ENCODE results near the gene LIN37.
A peak's percentile ranks its signal among the peaks of the same experiment; 100 is the strongest.
"Not testable (repeated sequence)": the region's sequence is repeated elsewhere in the genome, so short reads cannot be mapped to it uniquely, and the experiment has no call there.

The LIN37 gene

GRCh38 chr19:35719402-35720162 lies 28.8 kb upstream of the LIN37 start:
- TF ChIP-seq POLR2A (IDR thresholded peaks at IDR 0.05; ENCODE audit: low read depth, low read length), result no peak
- no peak for TF ChIP-seq SPI1 (IDR thresholded peaks at IDR 0.05; ENCODE audit: low read depth, low read length)
- TF ChIP-seq POU2F2 (IDR thresholded peaks at IDR 0.05; ENCODE audit: low read depth, low read length), result no peak
- TF ChIP-seq PAX5 (IDR thresholded peaks at IDR 0.05; ENCODE audit: insufficient read depth, low read length, severe bottlenecking), result no peak
- no peak for TF ChIP-seq POLR2AphosphoS5 (IDR thresholded peaks at IDR 0.05; ENCODE audit: low read depth, low read length)
- no peak for TF ChIP-seq TAF1 (IDR thresholded peaks at IDR 0.05; ENCODE audit: low read depth, low read length)
- FAIRE-seq, result no peak
- no peak for DNase-seq (ENCODE audit: insufficient read length, low spot score)

- TF ChIP-seq POU2F2 (IDR thresholded peaks at IDR 0.05; ENCODE audit: low read depth, low read length), result no peak
- TF ChIP-seq POLR2AphosphoS5 (IDR thresholded peaks at IDR 0.05; ENCODE audit: low read depth, low read length), result no peak
- TF ChIP-seq SPI1 (IDR thresholded peaks at IDR 0.05; ENCODE audit: low read depth, low read length), result no peak
- no peak for TF ChIP-seq TAF1 (IDR thresholded peaks at IDR 0.05; ENCODE audit: low read depth, low read length)
- no peak for TF ChIP-seq POLR2A (IDR thresholded peaks at IDR 0.05; ENCODE audit: low read depth, low read length)
- TF ChIP-seq PAX5 (IDR thresholded peaks at IDR 0.05; ENCODE audit: insufficient read depth, low read length, severe bottlenecking), result no peak
- DNase-seq (ENCODE audit: insufficient read length, low spot score), result no peak
- no peak for FAIRE-seq
These were observed 28.2 kb upstream of the LIN37 start for GRCh38 chr19:35720163-35720524.

- DNase-seq (ENCODE audit: insufficient read length, low spot score) (no peak), FAIRE-seq (no peak)
- no peak for TF ChIP-seq SPI1 (IDR thresholded peaks at IDR 0.05; ENCODE audit: low read depth, low read length)
- peak; percentile 39; the same call in 1 of the 2 replicates for TF ChIP-seq POLR2A (IDR thresholded peaks at IDR 0.05; ENCODE audit: low read depth, low read length)
These were observed 27.7 kb upstream of the LIN37 start for GRCh38 chr19:35720648-35721047.

- TF ChIP-seq TAF1 (IDR thresholded peaks at IDR 0.05; ENCODE audit: low read depth, low read length), result no peak
- FAIRE-seq, result no peak
- DNase-seq (ENCODE audit: insufficient read length, low spot score), result no peak
These were observed 27.0 kb upstream of the LIN37 start for GRCh38 chr19:35721374-35721773.

GRCh38 chr19:35722461-35722860 lies 25.9 kb upstream of the LIN37 start:
- no peak for TF ChIP-seq TAF1 (IDR thresholded peaks at IDR 0.05; ENCODE audit: low read depth, low read length)
- no peak; the same call in 1 of the 2 replicates for TF ChIP-seq POLR2AphosphoS5 (IDR thresholded peaks at IDR 0.05; ENCODE audit: low read depth, low read length)
- no peak for TF ChIP-seq SPI1 (IDR thresholded peaks at IDR 0.05; ENCODE audit: low read depth, low read length)
- TF ChIP-seq POU2F2 (IDR thresholded peaks at IDR 0.05; ENCODE audit: low read depth, low read length), result no peak
- no peak for TF ChIP-seq POLR2A (IDR thresholded peaks at IDR 0.05; ENCODE audit: low read depth, low read length)
- TF ChIP-seq PAX5 (IDR thresholded peaks at IDR 0.05; ENCODE audit: insufficient read depth, low read length, severe bottlenecking), result no peak
- FAIRE-seq (no peak), DNase-seq (ENCODE audit: insufficient read length, low spot score) (no peak)

- FAIRE-seq, result no peak
These were observed 25.5 kb upstream of the LIN37 start for GRCh38 chr19:35722897-35723296.

GRCh38 chr19:35723671-35724070 lies 24.7 kb upstream of the LIN37 start:
- FAIRE-seq (no peak), DNase-seq (ENCODE audit: insufficient read length, low spot score) (no peak)
- no peak for TF ChIP-seq POU2F2 (IDR thresholded peaks at IDR 0.05; ENCODE audit: low read depth, low read length)
- TF ChIP-seq POLR2AphosphoS5 (IDR thresholded peaks at IDR 0.05; ENCODE audit: low read depth, low read length), result no peak
- no peak for TF ChIP-seq POLR2A (IDR thresholded peaks at IDR 0.05; ENCODE audit: low read depth, low read length)
- no peak for TF ChIP-seq TAF1 (IDR thresholded peaks at IDR 0.05; ENCODE audit: low read depth, low read length)
- no peak for TF ChIP-seq PAX5 (IDR thresholded peaks at IDR 0.05; ENCODE audit: insufficient read depth, low read length, severe bottlenecking)
- no peak for TF ChIP-seq SPI1 (IDR thresholded peaks at IDR 0.05; ENCODE audit: low read depth, low read length)

More at GRCh38 chr19:35722897-35723296, 25.5 kb upstream of the LIN37 start:
- TF ChIP-seq TAF1 (IDR thresholded peaks at IDR 0.05; ENCODE audit: low read depth, low read length) (no peak), POLR2A (IDR thresholded peaks at IDR 0.05; ENCODE audit: low read depth, low read length) (no peak), POU2F2 (IDR thresholded peaks at IDR 0.05; ENCODE audit: low read depth, low read length) (no peak), POLR2AphosphoS5 (IDR thresholded peaks at IDR 0.05; ENCODE audit: low read depth, low read length) (no peak; the same call in 1 of the 2 replicates), SPI1 (IDR thresholded peaks at IDR 0.05; ENCODE audit: low read depth, low read length) (no peak), PAX5 (IDR thresholded peaks at IDR 0.05; ENCODE audit: insufficient read depth, low read length, severe bottlenecking) (no peak)
- no peak for DNase-seq (ENCODE audit: insufficient read length, low spot score)

- not testable (repeated sequence) for FAIRE-seq; DNase-seq (ENCODE audit: insufficient read length, low spot score)
These were observed 24.2 kb upstream of the LIN37 start for GRCh38 chr19:35724132-35724531.

GRCh38 chr19:35724560-35724959 lies 23.8 kb upstream of the LIN37 start:
- no peak for DNase-seq (ENCODE audit: insufficient read length, low spot score)

GRCh38 chr19:35725216-35725861 lies 23.0 kb upstream of the LIN37 start:
- DNase-seq (ENCODE audit: insufficient read length, low spot score), result no peak
- TF ChIP-seq POLR2AphosphoS5 (IDR thresholded peaks at IDR 0.05; ENCODE audit: low read depth, low read length) (no peak), SPI1 (IDR thresholded peaks at IDR 0.05; ENCODE audit: low read depth, low read length) (no peak), POU2F2 (IDR thresholded peaks at IDR 0.05; ENCODE audit: low read depth, low read length) (no peak), PAX5 (IDR thresholded peaks at IDR 0.05; ENCODE audit: insufficient read depth, low read length, severe bottlenecking) (no peak), POLR2A (IDR thresholded peaks at IDR 0.05; ENCODE audit: low read depth, low read length) (no peak), TAF1 (IDR thresholded peaks at IDR 0.05; ENCODE audit: low read depth, low read length) (no peak)
- FAIRE-seq, result no peak

More at GRCh38 chr19:35724560-35724959, 23.8 kb upstream of the LIN37 start:
- 0 out of 2 replicates have a peak, but pooled peaks have one; percentile 10 for TF ChIP-seq POLR2A (IDR thresholded peaks at IDR 0.05; ENCODE audit: low read depth, low read length)
- TF ChIP-seq PAX5 (IDR thresholded peaks at IDR 0.05; ENCODE audit: insufficient read depth, low read length, severe bottlenecking), result no peak
- FAIRE-seq, result no peak
